Ascending aorta (tissue), 2 donors: ENCODE measurements around the gene MYO1C. TPM values are rescaled to one million over a fixed set of nuclear protein-coding genes. Genes with fewer than 3 reads are reported as not detected.
A peak's percentile ranks its signal among the peaks of the same experiment; 100 is the strongest.
"Not testable (repeated sequence)": the region's sequence is repeated elsewhere in the genome, so short reads cannot be mapped to it uniquely, and the experiment has no call there.

Experiments used
- DNase-seq, 2 donors: peaks; one replicate each; pipeline ENCODE4 v3.0.0-alpha.2; 2019; ENCODE audit warnings: low spot score in 2 of 2
- H3K27ac ChIP-seq, 2 donors: fragments of 200-600 bp; sonication (generic); one replicate each; pipeline ENCODE4 v1.5.1; 2016 to 2017; ENCODE audit warnings: mild to moderate bottlenecking in 1 of 2
- H3K27me3 ChIP-seq: fragments of 200-600 bp; sonication (generic); one replicate; pipeline ENCODE4 v1.5.1; 2017
- H3K36me3 ChIP-seq, 2 donors: fragments of 200-600 bp; sonication (generic); one replicate each; pipeline ENCODE4 v1.5.1; 2016
- H3K4me1 ChIP-seq, 2 donors: fragments of 200-600 bp; sonication (generic); one replicate each; pipeline ENCODE4 v1.5.1; 2016 to 2017; ENCODE audit warnings: mild to moderate bottlenecking in 1 of 2
- H3K4me3 ChIP-seq, 2 donors: fragments of 200-600 bp; sonication (generic); one replicate each; pipeline ENCODE4 v1.5.1; 2016 to 2017; ENCODE audit warnings: mild to moderate bottlenecking in 1 of 2
- H3K9me3 ChIP-seq, 2 donors: fragments of 200-600 bp; sonication (generic); one replicate each; pipeline ENCODE4 v1.5.1; 2016
- CTCF ChIP-seq, 3 experiments: fragments of 200-600 bp in 2 of 3; fragments of 450-650 bp in 1 of 3; sonication (generic) in 2 of 3; IDR thresholded peaks; one replicate each; pipeline ENCODE4 v1.5.1; 2016 to 2019; ENCODE audit warnings: antibody characterized with exemption in 3 of 3, mild to moderate bottlenecking in 1 of 3, moderate library complexity in 1 of 3
- intact Hi-C: fragments of 100-400 bp; cut with DNase I; formaldehyde crosslinking; loops from one replicate; pipeline ENCODE4 v1.15.1; 2023
- total RNA-seq: library from RNA; depleted of rRNA; stranded (reverse); fragments of >200 nt; gene quantifications from one replicate; pipeline ENCODE4 v1.1.0, GENCODE V29; 2016

MYO1C gene
- total RNA-seq, 1 donor from 2014 or later: 251 TPM

DNA sequence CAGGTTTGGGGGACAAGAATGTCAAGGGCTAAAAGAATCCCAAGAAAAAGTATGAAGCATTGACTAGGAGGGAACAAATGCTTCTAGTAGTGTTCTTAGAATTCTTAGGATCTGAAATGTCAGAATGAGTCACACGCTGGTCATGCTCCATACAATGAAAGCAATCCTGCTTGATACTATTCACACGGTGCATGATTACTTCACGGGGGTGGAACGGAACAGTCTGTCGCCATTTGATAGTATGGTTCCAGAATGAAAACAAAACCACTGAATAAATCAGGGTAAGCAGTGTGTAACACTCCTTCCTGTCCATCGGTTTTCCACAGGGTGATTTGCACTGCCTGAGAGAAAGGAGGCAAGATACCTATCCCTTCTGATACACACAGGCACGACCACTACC, 69.6 kb downstream of the MYO1C start:
- intact Hi-C loops: no loop called here
- no peak for TF ChIP-seq CTCF (IDR thresholded peaks at IDR 0.05)
- no peak overlapping the region for H3K4me3 ChIP-seq
- H3K27ac ChIP-seq: peak overlapping the region; percentile 72 to 78
- no peaks in the 10 kb centered on the region for H3K9me3 ChIP-seq
- H3K4me1 ChIP-seq: peaks cover 3 to 13% of the 10 kb centered on the region in 2 donors
- peak in 1 of 2 donors; percentile 77 for DNase-seq
- H3K27me3 ChIP-seq: no peaks in the 10 kb centered on the region
- peaks cover 17 to 51% of the 10 kb centered on the region in 2 donors for H3K36me3 ChIP-seq

DNA sequence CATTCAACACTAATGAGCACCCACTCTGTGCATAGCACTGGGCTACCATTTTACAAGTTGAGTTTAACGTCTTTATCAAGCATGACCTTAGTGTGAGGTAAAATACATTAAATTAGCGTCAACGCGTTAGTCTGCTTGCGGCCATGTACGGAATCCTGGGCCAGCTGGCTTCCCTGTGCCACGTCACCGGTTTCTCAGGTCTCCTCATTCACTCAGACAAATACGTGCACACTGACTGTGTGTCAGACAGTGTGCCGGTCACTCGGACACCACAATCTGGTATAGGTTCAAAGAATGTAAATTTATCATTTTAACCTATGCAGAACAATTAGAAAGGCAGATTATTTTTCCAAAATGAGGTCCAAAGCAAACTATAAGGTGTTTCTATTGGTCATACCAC, 71.0 kb downstream of the MYO1C start:
- no peak for TF ChIP-seq CTCF (IDR thresholded peaks at IDR 0.05)
- intact Hi-C loops: no loop called here
- DNase-seq: no peak
- peaks cover 17 to 51% of the 10 kb centered on the region in 2 donors for H3K36me3 ChIP-seq
- H3K4me1 ChIP-seq: peaks cover 3 to 13% of the 10 kb centered on the region in 2 donors
- no peak overlapping the region for H3K4me3 ChIP-seq
- no peaks in the 10 kb centered on the region for H3K27me3 ChIP-seq
- no peaks in the 10 kb centered on the region for H3K9me3 ChIP-seq
- no peak overlapping the region for H3K27ac ChIP-seq

GRCh38 chr17:1420981-1421380, 71.5 kb downstream of the MYO1C start:
- intact Hi-C loops: no loop called here
- no peak overlapping the region for H3K4me3 ChIP-seq
- DNase-seq: no peak
- H3K9me3 ChIP-seq: no peaks in the 10 kb centered on the region
- H3K4me1 ChIP-seq: peaks cover 3 to 13% of the 10 kb centered on the region in 2 donors
- H3K36me3 ChIP-seq: peaks cover 17 to 47% of the 10 kb centered on the region in 2 donors
- H3K27me3 ChIP-seq: no peaks in the 10 kb centered on the region
- TF ChIP-seq CTCF (IDR thresholded peaks at IDR 0.05): no peak
- H3K27ac ChIP-seq: no peak overlapping the region

DNA sequence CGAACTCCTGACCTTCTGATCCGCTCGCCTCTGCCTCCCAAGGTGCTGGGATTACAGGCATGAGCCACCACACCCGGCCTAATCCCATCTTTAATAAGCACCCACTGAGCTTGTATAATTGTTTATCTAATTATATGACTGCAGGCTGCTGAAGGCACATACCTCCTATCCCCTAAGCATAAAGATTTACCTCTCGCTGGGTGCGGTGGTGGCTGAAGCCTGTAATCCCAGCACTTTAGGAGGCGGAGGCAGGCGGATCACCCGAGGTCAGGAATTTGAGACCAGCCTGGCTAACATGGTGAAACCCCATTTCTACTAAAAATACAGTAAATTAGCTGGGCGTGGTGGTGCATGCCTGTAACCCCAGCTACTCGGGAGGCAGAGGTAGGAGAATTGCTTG, 72.3 kb downstream of the MYO1C start:
- H3K27ac ChIP-seq: no peak overlapping the region
- peaks cover 3 to 13% of the 10 kb centered on the region in 2 donors for H3K4me1 ChIP-seq
- no peak for DNase-seq
- intact Hi-C loops: no loop called here
- H3K36me3 ChIP-seq: peaks cover 17 to 39% of the 10 kb centered on the region in 2 donors
- H3K27me3 ChIP-seq: no peaks in the 10 kb centered on the region
- H3K9me3 ChIP-seq: no peaks in the 10 kb centered on the region
- no peak for TF ChIP-seq CTCF (IDR thresholded peaks at IDR 0.05)
- no peak overlapping the region for H3K4me3 ChIP-seq

GRCh38 chr17:1418476-1418875, 74.0 kb downstream of the MYO1C start:
- intact Hi-C loops, H3K9me3 ChIP-seq, H3K27me3 ChIP-seq, H3K4me3 ChIP-seq, H3K27ac ChIP-seq, DNase-seq: not testable (repeated sequence)
- H3K4me1 ChIP-seq: peaks cover 3 to 11% of the 10 kb centered on the region in 2 donors
- peaks cover 17 to 36% of the 10 kb centered on the region in 2 donors for H3K36me3 ChIP-seq

GRCh38 chr17:1416414-1416813, 76.1 kb downstream of the MYO1C start:
- Histone ChIP-seq H3K36me3 (peaks cover 12 to 16% of the 10 kb centered on the region in 2 donors), H3K4me3 (no peak overlapping the region), H3K27ac (no peak overlapping the region), H3K4me1 (peaks cover 0 to 11% of the 10 kb centered on the region in 2 donors), H3K27me3 (no peaks in the 10 kb centered on the region), H3K9me3 (no peaks in the 10 kb centered on the region)
- DNase-seq: no peak
- no peak for TF ChIP-seq CTCF (IDR thresholded peaks at IDR 0.05)
- intact Hi-C loops: no loop called here
